Measurements from ENCODE around the gene SPEM3.
A peak's percentile ranks its signal among the peaks of the same experiment; 100 is the strongest.
"Not testable (repeated sequence)": the region's sequence is repeated elsewhere in the genome, so short reads cannot be mapped to it uniquely, and the experiment has no call there.

SPEM3 gene

GRCh38 chr17:7443499-7444485, 15.1 kb downstream of the SPEM3 start:
- DNase-seq: no peak

DNA sequence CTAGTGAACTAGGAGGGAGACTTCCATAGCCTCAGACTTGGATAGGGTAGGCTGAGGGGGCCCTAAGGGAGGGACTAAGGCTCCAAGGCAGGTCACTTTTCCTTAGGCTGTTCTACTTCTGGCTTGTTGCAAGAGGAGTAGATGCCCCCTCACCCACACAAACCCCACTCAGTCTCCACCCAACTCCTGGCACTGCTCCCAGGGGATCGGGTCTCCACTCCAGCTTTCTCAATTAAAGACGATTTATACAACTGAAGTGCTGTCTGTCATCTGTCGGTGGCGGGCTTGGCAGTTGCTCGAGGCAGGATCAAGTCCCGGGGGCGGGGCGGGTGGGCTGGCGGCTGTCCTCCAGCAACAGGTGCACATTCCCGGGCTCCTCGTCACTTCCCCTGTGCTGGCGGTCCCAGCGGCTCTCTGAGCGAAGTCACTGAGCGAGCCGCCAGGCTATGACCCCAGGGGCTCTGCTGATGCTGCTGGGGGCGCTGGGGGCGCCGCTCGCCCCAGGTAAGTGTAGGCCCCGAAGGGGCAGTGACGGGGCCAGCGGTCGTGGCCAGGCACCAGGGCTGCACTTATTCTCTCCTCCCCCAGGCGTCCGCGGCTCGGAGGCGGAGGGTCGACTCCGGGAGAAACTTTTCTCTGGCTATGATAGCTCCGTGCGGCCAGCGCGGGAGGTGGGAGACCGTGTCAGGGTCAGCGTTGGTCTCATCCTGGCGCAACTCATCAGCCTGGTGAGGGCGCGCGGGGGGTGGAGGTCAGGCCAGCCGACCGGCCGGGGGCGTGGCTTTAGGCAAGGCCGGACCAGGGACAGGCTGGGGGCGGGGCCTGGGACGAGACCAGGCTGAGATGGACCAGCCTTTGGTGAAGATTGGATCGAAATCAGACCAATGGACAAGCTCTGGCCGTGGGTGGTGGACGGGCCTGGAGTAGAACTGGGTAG, 16.3 kb downstream of the SPEM3 start, which contains the start of gene CHRNB1:
Gene CHRNB1 (plus strand): TSS at position 380 of the 937 bp plus-strand sequence. CDS start 67 bp downstream, at position 447.
- peak; percentile 84 to 95 (median 88) for DNase-seq

- DNase-seq: no peak
Measured at GRCh38 chr17:7445619-7445968, 16.9 kb downstream of the SPEM3 start.

GRCh38 chr17:7448461-7448860, 19.8 kb downstream of the SPEM3 start:
- DNase-seq: no peak

- no peak for DNase-seq
Measured at GRCh38 chr17:7459961-7460545, 31.4 kb downstream of the SPEM3 start.

DNA sequence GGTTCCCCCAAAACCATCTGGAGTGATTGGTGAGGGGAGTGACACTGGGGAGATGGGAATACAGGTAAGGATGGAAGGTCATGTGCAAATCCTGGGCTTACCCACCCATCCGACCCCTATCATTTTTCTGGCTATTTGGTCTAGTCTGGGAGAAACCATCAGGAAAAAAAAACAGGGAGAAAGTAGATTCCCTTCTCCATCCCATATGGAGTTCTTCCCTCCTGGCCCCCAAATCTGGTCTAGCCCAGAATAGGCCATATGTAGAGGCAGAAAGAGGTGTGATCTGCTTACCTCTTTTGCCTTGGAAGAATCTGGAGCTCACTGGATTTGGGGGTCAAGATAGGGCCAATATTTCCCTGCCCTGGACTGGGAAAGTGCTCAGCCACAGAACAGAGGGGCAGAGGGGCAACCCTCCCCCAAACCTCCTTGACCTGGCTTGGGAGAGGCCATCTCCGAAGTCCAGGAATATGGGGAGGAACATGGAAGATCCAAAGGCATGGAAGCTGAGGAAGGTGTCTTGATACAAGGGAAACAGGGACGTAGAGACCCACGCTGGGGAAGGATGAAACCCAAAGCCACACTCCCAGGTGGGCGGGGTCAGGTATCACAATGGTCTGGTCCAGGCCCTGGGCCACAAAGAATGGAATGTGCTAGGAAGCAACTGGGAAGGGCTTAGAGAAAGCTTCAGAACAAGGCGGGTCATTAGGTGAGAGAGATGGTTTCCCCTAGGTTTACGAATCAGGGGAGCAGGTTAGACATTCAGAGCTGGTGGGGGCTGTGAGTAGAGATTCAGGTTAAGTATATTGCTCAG, 32.4 kb downstream of the SPEM3 start:
- no peak for DNase-seq

GRCh38 chr17:7462474-7463371, 34.1 kb downstream of the SPEM3 start:
- DNase-seq: no peak

DNA sequence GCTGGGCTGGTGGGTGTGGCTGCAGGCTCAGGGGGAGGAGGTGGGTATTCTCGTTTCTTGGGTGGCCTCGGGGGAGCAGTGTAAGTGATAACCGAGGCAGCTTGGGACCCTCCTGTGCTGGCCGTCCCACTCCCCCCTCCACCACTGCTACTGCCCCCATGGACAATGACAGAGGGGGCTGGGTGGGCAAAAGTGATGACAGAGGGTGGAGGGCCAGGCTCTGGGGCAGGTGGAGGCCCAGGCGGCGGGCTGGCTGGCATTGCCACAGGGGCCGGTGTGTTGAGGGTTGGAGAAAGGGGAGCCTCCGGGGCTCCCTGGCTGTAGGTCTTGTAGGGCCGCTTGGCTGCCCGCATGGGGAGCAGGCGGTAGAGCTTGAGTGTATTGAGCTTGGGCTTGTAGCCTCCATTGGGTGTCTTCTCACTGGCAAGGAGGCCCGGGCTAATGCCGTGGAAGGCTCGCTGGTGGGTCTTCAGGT, 34.8 kb downstream of the SPEM3 start:
- no peak for DNase-seq

GRCh38 chr17:7464081-7464480, 35.4 kb downstream of the SPEM3 start:
- DNase-seq: no peak

DNA sequence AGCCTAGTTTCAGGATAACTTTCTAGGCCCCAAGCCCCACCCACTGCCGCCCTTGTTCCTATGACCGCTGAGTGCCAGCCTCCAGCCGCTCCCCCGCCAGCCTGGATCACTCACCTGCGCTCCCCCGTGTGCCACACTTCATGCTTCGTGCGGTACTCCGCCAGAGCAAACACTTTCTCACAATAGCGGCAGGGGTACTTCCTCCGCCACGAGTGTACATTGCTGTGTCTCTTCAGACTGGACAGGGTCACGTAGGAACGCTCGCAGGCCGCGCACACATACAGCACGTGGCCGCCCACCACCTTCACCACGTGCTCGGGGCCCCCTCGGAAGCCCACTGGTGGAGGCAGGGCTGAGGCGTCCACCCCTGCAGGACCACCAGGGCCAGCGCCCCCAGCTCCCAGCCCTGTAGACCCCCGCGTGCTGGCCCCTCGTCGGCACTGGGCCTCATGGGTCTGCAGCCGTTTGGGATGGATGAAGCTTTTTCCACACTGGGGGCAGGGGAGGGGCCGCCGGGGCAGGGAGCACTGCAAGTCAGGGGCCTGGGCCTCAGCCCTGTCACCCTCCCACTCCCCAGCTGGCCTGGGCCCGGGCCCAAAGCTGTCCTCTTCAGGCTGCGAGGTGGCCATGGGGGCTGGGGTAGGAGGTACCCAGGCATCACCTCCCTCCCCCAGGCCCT, 37.1 kb downstream of the SPEM3 start:
- no peak for DNase-seq

DNA sequence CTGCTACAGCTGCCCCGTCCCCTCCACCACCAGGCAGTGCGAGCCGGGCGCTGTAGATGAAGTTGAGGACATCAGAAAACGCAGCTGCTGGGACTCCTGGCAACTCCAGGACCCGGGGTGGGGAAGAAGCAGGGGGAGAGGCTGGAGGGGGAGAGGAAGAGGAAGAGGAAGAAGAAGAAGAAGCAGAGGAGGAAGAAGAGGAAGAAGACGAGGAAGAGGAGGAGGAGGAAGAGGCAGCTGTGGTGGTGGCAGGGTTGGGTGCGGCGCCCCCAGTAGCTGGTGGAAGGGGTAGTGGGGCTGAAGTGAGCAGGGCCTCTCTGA, 37.6 kb downstream of the SPEM3 start:
- DNase-seq: no peak

DNA sequence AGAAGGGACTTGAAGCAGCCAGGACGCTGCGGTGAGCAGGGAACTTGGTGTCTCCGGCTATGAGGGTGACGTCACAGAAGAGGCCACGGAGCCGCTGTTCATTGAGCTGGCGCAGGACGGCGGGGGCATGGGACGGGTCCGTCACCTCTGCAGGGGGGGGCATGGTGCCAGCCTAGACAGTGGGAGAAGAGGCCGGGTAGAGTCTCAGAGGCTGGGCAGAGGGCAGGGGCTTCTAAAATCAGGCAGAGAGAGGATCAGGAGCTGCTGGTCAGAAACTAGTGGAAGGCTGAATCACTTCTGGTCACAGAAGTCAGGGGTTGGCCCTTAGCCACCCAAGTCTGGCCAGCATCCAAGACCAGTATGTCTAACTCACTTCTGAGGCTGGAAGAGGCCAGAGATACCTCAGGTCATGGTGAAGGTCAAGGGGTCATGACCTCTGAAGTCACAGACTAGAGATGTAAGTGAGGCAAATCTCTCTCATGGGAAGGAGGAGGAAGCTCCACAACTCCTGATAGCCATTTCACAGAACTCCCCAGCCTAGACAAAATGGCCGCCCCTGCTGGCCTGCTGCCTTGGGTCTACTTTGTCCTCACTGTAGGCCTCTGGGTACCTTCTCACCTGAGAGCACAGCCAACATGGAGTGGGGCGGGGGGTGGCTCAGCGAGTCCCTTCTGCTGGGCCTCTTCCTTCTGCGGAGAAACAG, 38.1 kb downstream of the SPEM3 start:
- peak; percentile 68 to 83 (median 76) for DNase-seq

DNA sequence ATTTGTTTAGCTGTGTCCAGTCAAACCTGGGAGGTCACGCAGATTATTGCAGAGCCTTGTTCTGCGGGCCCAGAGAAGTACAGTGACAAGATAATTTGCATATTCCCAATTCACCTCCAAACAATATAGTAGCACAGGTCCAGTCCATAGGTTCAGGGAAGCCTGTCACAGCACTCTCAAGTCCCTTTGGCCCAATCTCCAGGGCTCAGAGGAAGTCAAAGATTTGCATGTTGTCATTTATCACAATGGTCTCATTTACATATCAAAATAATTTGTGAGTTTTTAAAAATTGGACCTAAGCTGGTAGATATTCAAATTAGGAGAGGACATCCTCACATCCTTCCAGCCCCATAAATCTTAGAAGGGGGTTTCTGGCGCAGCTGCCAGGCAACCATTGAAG, 38.8 kb downstream of the SPEM3 start:
- DNase-seq: no peak

- DNase-seq: no peak
Measured at GRCh38 chr17:7468290-7468689, 39.6 kb downstream of the SPEM3 start.

DNA sequence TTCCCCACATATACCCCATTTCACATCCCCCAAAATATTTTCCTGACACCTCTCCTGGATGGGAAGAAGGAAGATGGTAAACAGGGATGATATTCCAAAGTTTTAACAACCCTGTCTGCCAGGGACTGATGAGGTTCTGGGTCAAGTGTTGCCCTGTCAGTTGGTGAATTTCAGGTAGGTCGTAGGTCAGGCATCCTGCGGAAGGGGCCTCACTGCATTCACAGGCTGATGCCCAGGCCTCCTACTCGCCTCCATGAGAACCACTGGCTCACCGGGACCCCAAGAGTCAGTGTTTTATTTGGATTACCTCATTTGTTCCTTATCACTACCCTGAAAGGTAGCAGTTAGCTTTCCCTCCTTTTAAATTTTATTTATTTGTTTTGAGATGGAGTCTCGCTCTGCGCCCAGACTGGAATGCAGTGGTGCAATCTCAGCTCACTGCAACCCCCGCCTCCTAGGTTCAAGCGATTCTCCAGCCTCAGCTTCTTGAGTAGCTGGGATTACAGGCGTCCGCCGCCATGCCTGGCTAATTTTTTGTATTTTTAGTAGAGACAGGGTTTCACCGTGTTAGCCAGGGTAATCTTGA, 40.2 kb downstream of the SPEM3 start:
- peak in 1 of 3 donors; percentile 11 for DNase-seq

GRCh38 chr17:7469843-7470242, 41.2 kb downstream of the SPEM3 start:
- not testable (repeated sequence) for DNase-seq

DNA sequence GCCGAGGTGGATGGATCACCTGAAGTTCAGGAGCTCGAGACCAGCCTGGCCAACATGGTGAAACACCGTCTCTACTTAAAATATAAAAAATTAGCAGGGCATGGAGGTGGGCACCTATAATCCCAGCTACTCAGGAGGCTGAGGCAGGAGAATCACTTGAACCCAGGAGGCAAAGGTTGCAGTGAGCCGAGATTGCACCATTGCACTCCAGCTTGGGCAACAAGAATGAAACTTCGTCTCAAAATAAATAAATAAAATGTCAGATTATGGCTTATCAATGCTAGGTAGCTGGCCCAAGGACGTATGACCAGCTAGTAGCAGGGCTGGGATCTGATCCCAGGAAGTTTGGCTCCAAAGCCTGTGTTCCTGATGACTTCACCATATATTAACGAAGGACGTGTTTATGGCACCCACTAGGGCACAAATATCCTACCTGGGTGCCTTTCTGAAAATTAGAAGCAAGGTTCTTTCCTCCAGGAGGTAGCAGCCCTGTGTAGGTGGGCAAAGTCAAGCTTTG, 41.9 kb downstream of the SPEM3 start:
- not testable (repeated sequence) for DNase-seq

- no peak for DNase-seq
Measured at GRCh38 chr17:7471729-7472128, 43.1 kb downstream of the SPEM3 start.

DNA sequence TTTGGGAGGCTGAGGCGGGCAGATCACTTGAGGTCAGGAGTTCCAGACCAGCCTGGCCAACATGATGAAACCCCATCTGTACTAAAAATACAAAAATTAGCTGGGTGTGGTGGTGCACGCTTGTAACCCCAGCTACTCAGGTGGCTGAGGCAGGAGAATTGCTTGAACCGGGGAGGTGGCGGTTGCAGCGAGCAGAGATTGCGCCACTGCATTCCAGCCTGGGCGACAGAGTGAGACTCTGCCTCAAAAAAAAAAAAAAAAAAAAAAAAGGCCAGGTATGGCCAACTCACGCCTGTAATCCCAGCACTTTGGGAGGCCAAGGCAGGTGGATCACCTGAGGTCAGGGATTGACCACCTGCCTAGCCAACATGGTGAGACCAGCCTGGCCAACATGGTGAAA, 46.1 kb downstream of the SPEM3 start:
- DNase-seq: not testable (repeated sequence)

Data from suppressor macrophage treated with lipopolysaccharide for 1 hour (primary cell).